Measurements from ENCODE around the gene CNGA4.

Gene CNGA4

DNA sequence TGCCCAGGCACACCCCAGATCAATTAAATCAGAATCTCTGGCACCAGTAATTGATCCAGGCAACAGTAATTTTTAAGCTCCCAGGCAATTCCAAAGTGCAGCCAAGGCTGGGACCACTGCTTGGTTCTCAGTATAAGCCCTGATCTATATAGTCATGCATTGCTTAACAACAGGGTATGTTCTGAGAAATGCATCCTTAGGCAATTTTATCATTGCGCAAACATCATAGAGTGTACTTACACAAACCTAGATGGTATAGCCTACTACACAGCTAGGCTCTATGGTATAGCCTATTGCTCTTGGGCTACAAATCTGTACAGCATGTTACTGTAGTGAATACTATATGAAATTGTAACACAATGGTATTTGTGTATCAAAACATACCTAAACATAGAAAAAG lies 34.2 kb upstream of the CNGA4 start:
- Histone ChIP-seq H3K27ac (ENCODE audit: low read depth, low read length) (no peak overlapping the region), H3K4me1 (ENCODE audit: control insufficient read depth in 5 of 5, insufficient read depth in 5 of 5, low read length in 5 of 5) (no peaks in the 10 kb centered on the region), H3K9me3 (ENCODE audit: control insufficient read depth in 5 of 5, low read length in 5 of 5) (no peaks in the 10 kb centered on the region), H3K36me3 (ENCODE audit: control insufficient read depth in 5 of 5, insufficient read depth in 5 of 5, low read length in 5 of 5) (peaks cover 22 to 29% (median 27%) of the 10 kb centered on the region in 5 donors), H3K9ac (ENCODE audit: low read length in 5 of 5) (no peak overlapping the region), H3K27me3 (ENCODE audit: control insufficient read depth in 5 of 5, insufficient read depth in 4 of 5, low read length in 5 of 5) (no peaks in the 10 kb centered on the region), H3K4me3 (ENCODE audit: low read depth in 1 of 5, low read length in 5 of 5) (no peak overlapping the region)

- Histone ChIP-seq H3K27ac (ENCODE audit: low read depth, low read length) (no peak within 1 kb of the TSS), H3K4me3 (ENCODE audit: low read depth in 1 of 5, low read length in 5 of 5) (no peak within 1 kb of the TSS), H3K36me3 (ENCODE audit: control insufficient read depth in 5 of 5, insufficient read depth in 5 of 5, low read length in 5 of 5) (peaks cover 28 to 35% (median 29%) of the 10 kb centered on the region in 5 donors), H3K9me3 (ENCODE audit: control insufficient read depth in 5 of 5, low read length in 5 of 5) (no peaks in the 10 kb centered on the region), H3K4me1 (ENCODE audit: control insufficient read depth in 5 of 5, insufficient read depth in 5 of 5, low read length in 5 of 5) (no peaks in the 10 kb centered on the region), H3K9ac (ENCODE audit: low read length in 5 of 5) (no peak within 1 kb of the TSS), H3K27me3 (ENCODE audit: control insufficient read depth in 5 of 5, insufficient read depth in 4 of 5, low read length in 5 of 5) (no peaks in the 10 kb centered on the region)
These were observed 33.5 kb upstream of the CNGA4 start, which contains the start of gene C11orf42 for GRCh38 chr11:6205366-6205765. C11orf42 (plus strand) TSS chr11:6205557; CDS start chr11:6205616, 59 bp downstream.

DNA sequence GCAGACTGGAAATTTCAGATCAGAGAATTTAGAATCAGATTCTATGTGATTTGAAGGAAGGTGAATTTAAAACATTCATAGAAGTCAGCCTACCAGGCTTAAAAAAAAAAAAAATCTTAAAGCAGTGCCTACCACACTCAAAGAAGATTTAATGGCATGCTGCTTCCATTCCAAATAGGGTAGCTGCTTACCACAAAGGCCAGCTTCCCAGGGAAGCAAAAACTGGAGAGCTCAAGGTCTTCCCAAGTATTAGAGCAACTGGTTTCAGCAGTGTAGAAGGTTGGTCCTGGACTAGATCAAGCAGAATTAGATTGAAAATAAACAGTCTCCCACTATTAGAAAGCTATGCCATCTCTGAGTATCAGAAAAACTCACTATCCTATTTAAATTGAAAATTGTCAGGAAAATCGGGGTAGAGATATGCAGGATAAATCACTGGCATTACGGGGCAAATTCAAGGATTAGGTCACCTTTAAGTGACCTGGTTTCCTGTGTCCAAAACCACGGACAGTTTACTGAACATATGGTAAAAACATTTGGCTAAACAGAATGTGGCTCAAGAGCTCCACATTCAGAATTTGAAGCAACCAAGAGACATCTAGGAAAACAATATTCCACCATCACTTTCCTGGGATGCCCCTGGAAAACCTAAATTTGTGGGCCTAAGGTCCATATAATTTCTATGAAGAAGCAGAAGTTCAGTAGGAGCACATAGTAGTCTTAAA lies 32.3 kb upstream of the CNGA4 start:
- Histone ChIP-seq H3K4me1 (ENCODE audit: control insufficient read depth in 5 of 5, insufficient read depth in 5 of 5, low read length in 5 of 5) (no peaks in the 10 kb centered on the region), H3K36me3 (ENCODE audit: control insufficient read depth in 5 of 5, insufficient read depth in 5 of 5, low read length in 5 of 5) (peaks cover 29 to 48% (median 41%) of the 10 kb centered on the region in 5 donors), H3K9me3 (ENCODE audit: control insufficient read depth in 5 of 5, low read length in 5 of 5) (no peaks in the 10 kb centered on the region), H3K27me3 (ENCODE audit: control insufficient read depth in 5 of 5, insufficient read depth in 4 of 5, low read length in 5 of 5) (no peaks in the 10 kb centered on the region), H3K9ac (ENCODE audit: low read length in 5 of 5) (no peak overlapping the region), H3K4me3 (ENCODE audit: low read depth in 1 of 5, low read length in 5 of 5) (no peak overlapping the region), H3K27ac (ENCODE audit: low read depth, low read length) (no peak overlapping the region)

- Histone ChIP-seq H3K4me3 (ENCODE audit: low read depth in 1 of 5, low read length in 5 of 5) (no peak overlapping the region), H3K36me3 (ENCODE audit: control insufficient read depth in 5 of 5, insufficient read depth in 5 of 5, low read length in 5 of 5) (peaks cover 39 to 78% (median 68%) of the 10 kb centered on the region in 5 donors), H3K27me3 (ENCODE audit: control insufficient read depth in 5 of 5, insufficient read depth in 4 of 5, low read length in 5 of 5) (no peaks in the 10 kb centered on the region), H3K27ac (ENCODE audit: low read depth, low read length) (no peak overlapping the region), H3K4me1 (ENCODE audit: control insufficient read depth in 5 of 5, insufficient read depth in 5 of 5, low read length in 5 of 5) (no peaks in the 10 kb centered on the region), H3K9me3 (ENCODE audit: control insufficient read depth in 5 of 5, low read length in 5 of 5) (no peaks in the 10 kb centered on the region), H3K9ac (ENCODE audit: low read length in 5 of 5) (no peak overlapping the region)
These were observed 29.1 kb upstream of the CNGA4 start for GRCh38 chr11:6209801-6210200.

DNA sequence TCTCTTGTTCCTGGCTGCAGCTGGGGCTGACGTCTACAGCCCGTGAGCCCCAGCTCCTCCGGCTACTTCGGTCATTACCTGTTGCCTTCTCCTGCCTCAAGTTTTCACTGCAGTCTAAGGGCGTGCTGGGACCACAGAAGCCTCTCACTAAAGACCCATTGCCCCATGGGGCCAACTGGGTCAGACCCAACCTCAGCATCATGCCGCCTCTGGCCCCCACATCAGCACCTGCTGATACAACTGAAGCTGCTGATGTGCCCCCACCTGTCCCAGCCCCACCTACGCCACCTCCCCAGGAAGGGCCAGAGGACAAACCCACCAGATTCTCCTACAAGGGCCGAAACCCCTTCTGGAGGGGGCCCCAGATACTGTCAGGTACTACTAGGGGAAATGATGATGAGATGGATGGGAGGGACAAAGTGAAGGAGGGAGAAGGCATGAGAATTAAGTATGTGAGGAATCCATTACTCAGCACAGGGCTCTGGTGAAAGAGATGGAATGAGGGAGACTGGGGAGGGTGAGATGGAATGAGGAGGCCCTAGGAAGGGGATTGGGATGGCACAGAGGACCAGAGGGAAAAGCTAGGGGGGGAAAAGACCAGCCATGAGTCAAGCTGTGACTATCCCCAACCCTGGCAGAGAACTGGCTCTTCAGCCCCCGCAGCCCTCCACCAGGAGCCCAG lies 28.5 kb upstream of the CNGA4 start:
- Histone ChIP-seq H3K36me3 (ENCODE audit: control insufficient read depth in 5 of 5, insufficient read depth in 5 of 5, low read length in 5 of 5) (peaks cover 42 to 78% (median 62%) of the 10 kb centered on the region in 5 donors), H3K27ac (ENCODE audit: low read depth, low read length) (no peak overlapping the region)

GRCh38 chr11:6214530-6214929 lies 24.4 kb upstream of the CNGA4 start:
- Histone ChIP-seq H3K4me3 (ENCODE audit: low read depth in 1 of 5, low read length in 5 of 5) (no peak overlapping the region), H3K27me3 (ENCODE audit: control insufficient read depth in 5 of 5, insufficient read depth in 4 of 5, low read length in 5 of 5) (no peaks in the 10 kb centered on the region), H3K27ac (ENCODE audit: low read depth, low read length) (no peak overlapping the region), H3K9ac (ENCODE audit: low read length in 5 of 5) (no peak overlapping the region), H3K9me3 (ENCODE audit: control insufficient read depth in 5 of 5, low read length in 5 of 5) (no peaks in the 10 kb centered on the region), H3K36me3 (ENCODE audit: control insufficient read depth in 5 of 5, insufficient read depth in 5 of 5, low read length in 5 of 5) (peaks cover 32 to 99% (median 83%) of the 10 kb centered on the region in 5 donors), H3K4me1 (ENCODE audit: control insufficient read depth in 5 of 5, insufficient read depth in 5 of 5, low read length in 5 of 5) (peaks cover under 1 to 8% (median 5%) of the 10 kb centered on the region in 5 donors)

More for the DNA sequence above, 28.5 kb upstream of the CNGA4 start:
- no peaks in the 10 kb centered on the region for H3K9me3 ChIP-seq (ENCODE audit: control insufficient read depth in 5 of 5, low read length in 5 of 5)
- H3K4me3 ChIP-seq (ENCODE audit: low read depth in 1 of 5, low read length in 5 of 5) = no peak overlapping the region
- H3K9ac ChIP-seq (ENCODE audit: low read length in 5 of 5) = no peak overlapping the region
- no peaks in the 10 kb centered on the region for H3K4me1 ChIP-seq (ENCODE audit: control insufficient read depth in 5 of 5, insufficient read depth in 5 of 5, low read length in 5 of 5)
- H3K27me3 ChIP-seq (ENCODE audit: control insufficient read depth in 5 of 5, insufficient read depth in 4 of 5, low read length in 5 of 5) = no peaks in the 10 kb centered on the region

GRCh38 chr11:6216501-6216900 lies 22.4 kb upstream of the CNGA4 start:
- peaks cover 3 to 17% (median 9%) of the 10 kb centered on the region in 5 donors for H3K4me1 ChIP-seq (ENCODE audit: control insufficient read depth in 5 of 5, insufficient read depth in 5 of 5, low read length in 5 of 5)
- no peak overlapping the region for H3K4me3 ChIP-seq (ENCODE audit: low read depth in 1 of 5, low read length in 5 of 5)
- H3K9me3 ChIP-seq (ENCODE audit: control insufficient read depth in 5 of 5, low read length in 5 of 5) = no peaks in the 10 kb centered on the region
- peaks cover 48 to 91% (median 67%) of the 10 kb centered on the region in 5 donors for H3K36me3 ChIP-seq (ENCODE audit: control insufficient read depth in 5 of 5, insufficient read depth in 5 of 5, low read length in 5 of 5)
- no peak overlapping the region for H3K27ac ChIP-seq (ENCODE audit: low read depth, low read length)
- H3K27me3 ChIP-seq (ENCODE audit: control insufficient read depth in 5 of 5, insufficient read depth in 4 of 5, low read length in 5 of 5) = no peaks in the 10 kb centered on the region
- no peak overlapping the region for H3K9ac ChIP-seq (ENCODE audit: low read length in 5 of 5)

DNA sequence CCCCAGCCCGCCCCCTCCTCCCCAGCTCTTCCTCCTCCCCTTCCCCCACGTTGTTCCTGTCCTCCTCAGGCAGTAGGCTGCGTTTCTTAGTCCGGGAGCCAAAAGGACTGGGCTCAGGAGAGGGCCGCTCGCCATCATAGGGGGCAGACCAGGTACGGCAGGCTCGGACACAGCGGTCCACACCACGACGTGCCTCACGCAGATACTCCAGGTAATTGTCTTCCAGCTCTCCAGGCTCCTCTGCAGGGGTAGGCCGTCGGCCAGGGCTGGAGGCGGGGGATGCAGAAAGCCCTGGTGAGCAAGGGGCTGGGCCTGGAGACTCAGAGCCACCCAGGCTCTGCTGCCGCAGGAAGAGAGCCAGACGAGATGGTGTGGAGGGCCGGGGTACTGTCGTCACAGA lies 21.2 kb upstream of the CNGA4 start:
- Histone ChIP-seq H3K9ac (ENCODE audit: low read length in 5 of 5) (no peak overlapping the region), H3K27ac (ENCODE audit: low read depth, low read length) (no peak overlapping the region), H3K9me3 (ENCODE audit: control insufficient read depth in 5 of 5, low read length in 5 of 5) (no peaks in the 10 kb centered on the region), H3K36me3 (ENCODE audit: control insufficient read depth in 5 of 5, insufficient read depth in 5 of 5, low read length in 5 of 5) (peaks cover 54 to 91% (median 67%) of the 10 kb centered on the region in 5 donors), H3K27me3 (ENCODE audit: control insufficient read depth in 5 of 5, insufficient read depth in 4 of 5, low read length in 5 of 5) (no peaks in the 10 kb centered on the region), H3K4me3 (ENCODE audit: low read depth in 1 of 5, low read length in 5 of 5) (no peak overlapping the region), H3K4me1 (ENCODE audit: control insufficient read depth in 5 of 5, insufficient read depth in 5 of 5, low read length in 5 of 5) (peaks cover 3 to 17% (median 9%) of the 10 kb centered on the region in 5 donors)

- peaks cover 3 to 18% (median 12%) of the 10 kb centered on the region in 5 donors for H3K4me1 ChIP-seq (ENCODE audit: control insufficient read depth in 5 of 5, insufficient read depth in 5 of 5, low read length in 5 of 5)
- no peaks in the 10 kb centered on the region for H3K27me3 ChIP-seq (ENCODE audit: control insufficient read depth in 5 of 5, insufficient read depth in 4 of 5, low read length in 5 of 5)
- H3K9ac ChIP-seq (ENCODE audit: low read length in 5 of 5) = peak overlapping the region in 3 of 5 donors; percentile 3 to 38 (median 6)
- no peaks in the 10 kb centered on the region for H3K9me3 ChIP-seq (ENCODE audit: control insufficient read depth in 5 of 5, low read length in 5 of 5)
- no peak overlapping the region for H3K4me3 ChIP-seq (ENCODE audit: low read depth in 1 of 5, low read length in 5 of 5)
- peak overlapping the region; percentile 74 for H3K27ac ChIP-seq (ENCODE audit: low read depth, low read length)
- H3K36me3 ChIP-seq (ENCODE audit: control insufficient read depth in 5 of 5, insufficient read depth in 5 of 5, low read length in 5 of 5) = peaks cover 43 to 92% (median 67%) of the 10 kb centered on the region in 5 donors
These were observed 19.5 kb upstream of the CNGA4 start for GRCh38 chr11:6219359-6219758.

DNA sequence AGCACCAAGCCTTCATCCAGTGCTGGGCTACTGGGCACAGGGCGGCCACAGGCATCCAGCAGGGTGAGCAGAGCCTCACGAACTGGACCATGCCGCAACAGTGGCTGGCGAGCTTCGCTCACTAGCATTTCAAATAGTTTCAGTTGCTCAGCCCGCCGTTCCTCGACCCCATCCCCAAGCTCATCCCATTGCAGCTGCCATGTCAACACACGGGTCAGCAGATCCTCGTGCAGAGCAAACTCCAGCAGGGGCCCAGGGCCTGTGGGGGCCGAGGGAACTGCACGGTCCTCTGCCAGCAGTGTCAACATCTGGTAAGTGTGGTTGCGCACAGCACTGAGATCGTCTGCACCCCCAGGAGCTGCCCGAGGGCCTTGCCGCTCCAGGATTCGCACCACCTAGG lies 15.0 kb upstream of the CNGA4 start:
- peaks cover 24 to 50% (median 28%) of the 10 kb centered on the region in 5 donors for H3K36me3 ChIP-seq (ENCODE audit: control insufficient read depth in 5 of 5, insufficient read depth in 5 of 5, low read length in 5 of 5)
- H3K4me3 ChIP-seq (ENCODE audit: low read depth in 1 of 5, low read length in 5 of 5) = no peak overlapping the region
- H3K9ac ChIP-seq (ENCODE audit: low read length in 5 of 5) = no peak overlapping the region
- H3K9me3 ChIP-seq (ENCODE audit: control insufficient read depth in 5 of 5, low read length in 5 of 5) = no peaks in the 10 kb centered on the region
- H3K27me3 ChIP-seq (ENCODE audit: control insufficient read depth in 5 of 5, insufficient read depth in 4 of 5, low read length in 5 of 5) = no peaks in the 10 kb centered on the region
- no peak overlapping the region for H3K27ac ChIP-seq (ENCODE audit: low read depth, low read length)
- peaks cover 3 to 36% (median 27%) of the 10 kb centered on the region in 5 donors for H3K4me1 ChIP-seq (ENCODE audit: control insufficient read depth in 5 of 5, insufficient read depth in 5 of 5, low read length in 5 of 5)

All from subcutaneous abdominal adipose tissue (tissue), 5 donors.